C4-2B (cell line): Measurements from ENCODE around the gene RABIF.

Experiments
- H3K27ac ChIP-seq: fragments of 450-650 bp; 2 replicates; pipeline ENCODE4 v1.5.1; 2017
- CTCF ChIP-seq: fragments of 450-650 bp; conservative IDR thresholded peaks from 2 replicates; pipeline ENCODE4 v1.5.1; 2017; ENCODE audit warnings: mild to moderate bottlenecking
- ZFX ChIP-seq: fragments of 450-650 bp; IDR thresholded peaks from 2 replicates; pipeline ENCODE4 v1.6.1; 2017

Gene RABIF

GRCh38 chr1:202892501-202892900, 3.6 kb upstream of the RABIF start:
- no peak overlapping the region for H3K27ac ChIP-seq
- TF ChIP-seq CTCF (no peak), ZFX (no peak)

GRCh38 chr1:202890392-202890791, 1.4 kb upstream of the RABIF start:
- no peak for TF ChIP-seq ZFX
- TF ChIP-seq CTCF = no peak
- no peak overlapping the region for H3K27ac ChIP-seq

GRCh38 chr1:202888221-202888530, 773 bp downstream of the RABIF start:
- H3K27ac ChIP-seq = peak overlapping the region; percentile 87
- no peak for TF ChIP-seq ZFX
- TF ChIP-seq CTCF = no peak

GRCh38 chr1:202880961-202881460, 7.9 kb downstream of the RABIF start:
- TF ChIP-seq ZFX = no peak
- TF ChIP-seq CTCF = no peak

GRCh38 chr1:202880062-202880461, 8.9 kb downstream of the RABIF start:
- no peak overlapping the region for H3K27ac ChIP-seq

More at GRCh38 chr1:202880961-202881460, 7.9 kb downstream of the RABIF start:
- no peak overlapping the region for H3K27ac ChIP-seq

GRCh38 chr1:202879128-202879527, 9.8 kb downstream of the RABIF start:
- H3K27ac ChIP-seq = no peak overlapping the region
- TF ChIP-seq ZFX = no peak
- TF ChIP-seq CTCF = no peak

More at GRCh38 chr1:202880062-202880461, 8.9 kb downstream of the RABIF start:
- TF ChIP-seq CTCF (no peak), ZFX (no peak)

- TF ChIP-seq ZFX (no peak), CTCF (no peak)
- no peak overlapping the region for H3K27ac ChIP-seq
Observed at GRCh38 chr1:202873026-202873425, 15.9 kb downstream of the RABIF start.
